ENCODE data around the gene ZNF341. TPM values are rescaled to one million over a fixed set of nuclear protein-coding genes. Genes with fewer than 3 reads are reported as not detected.
"Not testable (repeated sequence)": the region's sequence is repeated elsewhere in the genome, so short reads cannot be mapped to it uniquely, and the experiment has no call there.

Gene ZNF341
- total RNA-seq, 2 donors from 2014 or later: 1.8 to 2.0 TPM

- intact Hi-C loops (cut with DNase I): no loop called here
- peak; percentile 60 for DNase-seq (ENCODE audit: low spot score)
These were observed 56.7 kb downstream of the ZNF341 start for GRCh38 chr20:33788351-33789049.

- peak; percentile 57 for DNase-seq (ENCODE audit: low spot score)
These were observed 57.5 kb downstream of the ZNF341 start for GRCh38 chr20:33789109-33789857.

GRCh38 chr20:33789858-33790182 is 58.0 kb downstream of the ZNF341 start:
- intact Hi-C loops (cut with DNase I): no loop called here
- no peak for DNase-seq (ENCODE audit: low spot score)

More at GRCh38 chr20:33789109-33789857, 57.5 kb downstream of the ZNF341 start:
- intact Hi-C loops (cut with DNase I): no loop called here

GRCh38 chr20:33790566-33790965 is 58.8 kb downstream of the ZNF341 start:
- intact Hi-C loops (cut with DNase I): no loop called here
- DNase-seq (ENCODE audit: low spot score): peak; percentile 43

- intact Hi-C loops (cut with DNase I): no loop called here
These were observed 59.2 kb downstream of the ZNF341 start for GRCh38 chr20:33791021-33791420.

GRCh38 chr20:33791540-33791939 is 59.7 kb downstream of the ZNF341 start:
- peak; percentile 67 for DNase-seq (ENCODE audit: low spot score)
- intact Hi-C loops (cut with DNase I): no loop called here

More at GRCh38 chr20:33791021-33791420, 59.2 kb downstream of the ZNF341 start:
- peak; percentile 79 for DNase-seq (ENCODE audit: low spot score)

GRCh38 chr20:33791959-33792597 is 60.3 kb downstream of the ZNF341 start:
- DNase-seq (ENCODE audit: low spot score): peak; percentile 82
- intact Hi-C loops (cut with DNase I): no loop called here

GRCh38 chr20:33792598-33792989 is 60.8 kb downstream of the ZNF341 start:
- DNase-seq (ENCODE audit: low spot score); intact Hi-C loops (cut with DNase I): not testable (repeated sequence)

GRCh38 chr20:33793011-33793931 is 61.5 kb downstream of the ZNF341 start:
- intact Hi-C loops (cut with DNase I): no loop called here
- peak; percentile 71 for DNase-seq (ENCODE audit: low spot score)

- DNase-seq (ENCODE audit: low spot score): peak; percentile 11
- intact Hi-C loops (cut with DNase I): no loop called here
These were observed 64.6 kb downstream of the ZNF341 start for GRCh38 chr20:33796263-33796906.

- intact Hi-C loops (cut with DNase I): no loop called here
- peak; percentile 17 for DNase-seq (ENCODE audit: low spot score)
These were observed 65.2 kb downstream of the ZNF341 start for GRCh38 chr20:33796907-33797544.

GRCh38 chr20:33798444-33798843 is 66.6 kb downstream of the ZNF341 start:
- intact Hi-C loops (cut with DNase I): no loop called here
- DNase-seq (ENCODE audit: low spot score): peak; percentile 17

GRCh38 chr20:33803921-33804337 is 72.1 kb downstream of the ZNF341 start:
- no peak for DNase-seq (ENCODE audit: low spot score)
- intact Hi-C loops (cut with DNase I): no loop called here

- no peak for DNase-seq (ENCODE audit: low spot score)
- intact Hi-C loops (cut with DNase I): no loop called here
These were observed 76.6 kb downstream of the ZNF341 start for GRCh38 chr20:33808388-33808787.

GRCh38 chr20:33810259-33810658 is 78.5 kb downstream of the ZNF341 start:
- intact Hi-C loops (cut with DNase I): no loop called here

GRCh38 chr20:33810885-33811775 is 79.3 kb downstream of the ZNF341 start, which contains the start of gene CHMP4B:
CHMP4B (plus strand) TSS chr20:33811348; CDS start chr20:33811469, 121 bp downstream.
- peak; percentile 100 for DNase-seq (ENCODE audit: low spot score)
- intact Hi-C loops (cut with DNase I): no loop called here

More at GRCh38 chr20:33810259-33810658, 78.5 kb downstream of the ZNF341 start:
- no peak for DNase-seq (ENCODE audit: low spot score)

- DNase-seq (ENCODE audit: low spot score): no peak
- intact Hi-C loops (cut with DNase I): no loop called here
These were observed 80.0 kb downstream of the ZNF341 start for GRCh38 chr20:33811776-33812151.

Measured in posterior vena cava (tissue), 2 donors.